Bronchus fibroblast of lung (primary cell): ENCODE measurements around the gene CHSY3. TPM values are rescaled to one million over a fixed set of nuclear protein-coding genes. Genes with fewer than 3 reads are reported as not detected.

Experiments used
- total RNA-seq: library from RNA; depleted of rRNA; stranded (reverse); fragments of >200 nt; gene quantifications from 2 replicates; pipeline ENCODE4 v1.2.3, GENCODE V29; 2015

Gene CHSY3
- 1.8 and 2.4 TPM in 2 replicates for total RNA-seq

DNA sequence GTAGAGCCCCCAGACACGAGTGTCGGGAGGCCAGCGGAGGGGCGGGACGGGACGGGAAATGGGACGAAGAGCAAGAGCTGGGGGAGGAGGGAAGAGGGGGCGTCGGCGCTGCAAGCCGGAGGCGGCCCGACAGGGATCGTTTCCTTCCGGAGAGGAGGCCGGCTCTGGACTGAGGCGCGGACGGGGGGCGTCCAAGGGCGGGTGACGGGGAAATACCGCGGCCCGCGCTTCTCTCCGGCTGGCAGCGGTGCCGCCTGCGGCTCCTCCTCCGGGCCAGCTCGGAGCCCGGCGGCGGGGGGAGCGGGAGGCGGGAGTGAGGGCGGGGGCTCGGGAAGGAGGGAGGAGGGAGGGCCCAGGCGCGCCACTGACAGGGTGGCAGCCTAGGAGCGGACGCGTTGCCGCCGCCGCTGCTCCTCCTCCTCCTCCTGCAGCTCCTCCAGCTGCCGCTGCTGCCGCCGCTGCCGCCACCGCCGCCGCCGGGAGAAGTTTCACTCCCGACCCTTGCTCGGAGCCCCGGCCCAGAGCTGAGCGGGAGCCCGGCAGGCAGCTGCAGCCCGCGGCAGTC is at the start of gene CHSY3:
Gene CHSY3 (plus strand): TSS at position 364 of the 565 bp plus-strand sequence.

Other genes with a start within 250 kb of the CHSY3 start
- gene MINAR2, start 156.4 kb upstream of the CHSY3 start, total RNA-seq: not detected in 2 replicates